Measurements from ENCODE around the gene SELENOW.

DNA sequence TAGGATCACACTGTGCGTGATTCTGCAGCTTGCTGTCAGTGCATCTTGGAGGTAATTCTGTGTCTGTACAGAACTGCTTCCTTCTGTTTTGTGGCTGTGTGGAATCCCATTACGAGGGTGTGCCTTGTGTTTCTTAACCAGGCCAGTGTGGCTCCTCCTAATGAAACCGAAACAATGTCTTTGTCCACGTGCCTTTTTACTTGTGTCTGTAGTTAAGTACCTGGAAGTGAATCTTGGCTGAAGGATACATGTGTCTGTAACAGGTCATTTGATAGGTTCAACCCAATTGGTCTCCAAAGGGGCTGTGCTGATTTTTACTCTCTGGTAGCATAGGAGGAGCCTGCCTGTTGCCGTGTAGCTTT, 20.1 kb upstream of the SELENOW start:
- TF ChIP-seq CTCF (IDR thresholded peaks at IDR 0.05) (no peak), EP300 (IDR thresholded peaks at IDR 0.05) (no peak), POLR2A (IDR thresholded peaks at IDR 0.05) (no peak), POLR2AphosphoS5 (IDR thresholded peaks at IDR 0.05) (no peak)
